PC-3 (cell line): ENCODE measurements around the gene USF2. TPM values are rescaled to one million over a fixed set of nuclear protein-coding genes. Genes with fewer than 3 reads are reported as not detected.

Experiments
- ATAC-seq: fragments of 200-7000 bp; cut with Tn5 transposase; 2 replicates; pipeline ENCODE4 v1.9.1; 2020; ENCODE audit warnings: mild to moderate bottlenecking, moderate library complexity
- BruUV-seq: library from RNA; stranded (reverse); fragments of 400-500 nt; replicated peaks from 2 replicates; lab custom pipeline; 2021; lab: Mats Ljungman, UMichigan
- CTCF ChIA-PET: fragments of 300-600 bp; sonication (Branson Sonifier 250); formaldehyde crosslinking; loops from one replicate; lab custom pipeline; 2022; ENCODE audit warnings: antibody characterized with exemption; lab: Charles Lee
- POLR2A ChIA-PET: fragments of 300-600 bp; sonication (Branson Sonifier 250); formaldehyde crosslinking; loops from one replicate; lab custom pipeline; 2022; ENCODE audit warnings: antibody characterized with exemption; ENCODE audit not compliant: unreplicated experiment; lab: Charles Lee
- DNase-seq: peaks from one replicate; pipeline ENCODE4 v3.0.0-alpha.2; 2015
- H2AFZ ChIP-seq: fragments of 300-600 bp; sonication (generic); 2 replicates; pipeline ENCODE4 v1.6.0; 2016; ENCODE audit warnings: antibody characterized with exemption, low read length
- H3F3A ChIP-seq: fragments of 300-600 bp; sonication (generic); one replicate; pipeline ENCODE4 v1.6.0; 2017; ENCODE audit warnings: antibody characterized with exemption, low read length, control low read depth, mild to moderate bottlenecking; ENCODE audit not compliant: unreplicated experiment
- H3K27ac ChIP-seq: fragments of 300-600 bp; sonication (generic); 2 replicates; pipeline ENCODE4 v1.5.1; 2016; ENCODE audit warnings: mild to moderate bottlenecking, low read length
- H3K27me3 ChIP-seq: fragments of 300-600 bp; sonication (generic); 2 replicates; pipeline ENCODE4 v1.6.1; 2016; ENCODE audit warnings: low read length, mixed read lengths
- H3K36me3 ChIP-seq: fragments of 300-600 bp; sonication (generic); 2 replicates; pipeline ENCODE4 v1.6.1; 2016; ENCODE audit warnings: low read depth, mixed run types, low read length, mixed read lengths
- H3K4me1 ChIP-seq: fragments of 300-600 bp; sonication (generic); 2 replicates; pipeline ENCODE4 v1.5.1; 2016; ENCODE audit warnings: low read length; ENCODE audit not compliant: insufficient read depth
- H3K4me2 ChIP-seq: fragments of 300-600 bp; sonication (generic); 2 replicates; pipeline ENCODE4 v1.6.0; 2016; ENCODE audit warnings: low read length
- H3K4me3 ChIP-seq: fragments of 300-600 bp; sonication (generic); 2 replicates; pipeline ENCODE4 v1.5.1; 2016; ENCODE audit warnings: mild to moderate bottlenecking, low read length, mixed read lengths
- H3K79me2 ChIP-seq: fragments of 300-600 bp; sonication (generic); 2 replicates; pipeline ENCODE4 v1.6.1; 2017; ENCODE audit warnings: low read length, mixed read lengths
- H3K9ac ChIP-seq: fragments of 300-600 bp; sonication (generic); 2 replicates; pipeline ENCODE4 v1.6.0; 2016; ENCODE audit warnings: mild to moderate bottlenecking, low read length
- H3K9me2 ChIP-seq: fragments of 300-600 bp; sonication (generic); replicated peaks from 2 replicates; pipeline ENCODE4 v1.6.1; 2016; ENCODE audit warnings: mixed run types, low read length, mixed read lengths
- H3K9me3 ChIP-seq: fragments of 300-600 bp; sonication (generic); 2 replicates; pipeline ENCODE4 v1.6.1; 2016; ENCODE audit warnings: low read length, mixed read lengths
- H4K20me1 ChIP-seq: fragments of 300-600 bp; sonication (generic); 2 replicates; pipeline ENCODE4 v1.6.1; 2016; ENCODE audit warnings: low read length, mixed read lengths
- CTCF ChIP-seq: fragments of 300-600 bp; sonication (generic); conservative IDR thresholded peaks from 2 replicates; pipeline ENCODE4 v1.5.1; 2017; ENCODE audit warnings: antibody characterized with exemption, low read depth, mild to moderate bottlenecking, low read length
- EZH2 ChIP-seq: fragments of 300-600 bp; sonication (generic); IDR thresholded peaks from one replicate; pipeline ENCODE4 v1.6.1; 2017; ENCODE audit warnings: antibody characterized with exemption, mild to moderate bottlenecking, low read length; ENCODE audit not compliant: unreplicated experiment
- EZH2phosphoT487 ChIP-seq: fragments of 300-600 bp; sonication (generic); IDR thresholded peaks from 2 replicates; pipeline ENCODE4 v1.6.1; 2018; ENCODE audit warnings: mild to moderate bottlenecking, antibody characterized with exemption, low read length, borderline replicate concordance
- intact Hi-C: fragments of 100-400 bp; cut with micrococcal nuclease; formaldehyde crosslinking; loops from 2 replicates; pipeline ENCODE4 v1.9.0; 2023
- total RNA-seq: library from RNA; depleted of rRNA; stranded (reverse); fragments of >200 nt; gene quantifications from 2 replicates; pipeline ENCODE4 v1.2.3, GENCODE V29; 2014

USF2 gene
- total RNA-seq, 1 experiment from 2014 or later, result 102 TPM

- no TSS peak for BruUV-seq
- no peak for DNase-seq
- Histone ChIP-seq H3F3A (no peaks in the 10 kb centered on the region), H3K79me2 (no peaks in the 10 kb centered on the region), H3K4me2 (no peak overlapping the region), H3K9me2 (no peaks in the 10 kb centered on the region), H3K27ac (no peak overlapping the region), H3K9me3 (no peaks in the 10 kb centered on the region), H3K27me3 (peaks cover 3% of the 10 kb centered on the region; the same call in 1 of the 2 replicates), H4K20me1 (no peaks in the 10 kb centered on the region), H3K9ac (no peak overlapping the region), H3K4me3 (no peak overlapping the region), H3K36me3 (no peaks in the 10 kb centered on the region), H3K4me1 (peaks cover 7% of the 10 kb centered on the region; the same call in 1 of the 2 replicates), H2AFZ (no peak overlapping the region)
- POLR2A ChIA-PET, result no interaction called here
- TF ChIP-seq EZH2phosphoT487 (no peak), EZH2 (no peak), CTCF (no peak)
- CTCF ChIA-PET, result no interaction called here
- intact Hi-C loops, result no loop called here
- ATAC-seq, result no peak
These were observed 21.8 kb downstream of the USF2 start for GRCh38 chr19:35290381-35291127.

- intact Hi-C loops, result no loop called here
- Histone ChIP-seq H3K79me2 (no peaks in the 10 kb centered on the region), H3K9me2 (no peaks in the 10 kb centered on the region), H3K27me3 (peaks cover 3% of the 10 kb centered on the region; the same call in 1 of the 2 replicates), H3K9ac (no peak overlapping the region), H3K4me3 (no peak overlapping the region), H3K9me3 (no peaks in the 10 kb centered on the region), H4K20me1 (no peaks in the 10 kb centered on the region), H2AFZ (no peak overlapping the region), H3K36me3 (no peaks in the 10 kb centered on the region), H3F3A (no peaks in the 10 kb centered on the region), H3K4me1 (peaks cover 7% of the 10 kb centered on the region; the same call in 1 of the 2 replicates), H3K4me2 (no peak overlapping the region), H3K27ac (no peak overlapping the region)
- no peak for TF ChIP-seq CTCF
- no peak for TF ChIP-seq EZH2phosphoT487
- TF ChIP-seq EZH2, result no peak
- DNase-seq (no peak), ATAC-seq (no peak)
- no TSS peak for BruUV-seq
- CTCF ChIA-PET, result no interaction called here
- POLR2A ChIA-PET, result no interaction called here
These were observed 22.5 kb downstream of the USF2 start for GRCh38 chr19:35291259-35291658.

DNA sequence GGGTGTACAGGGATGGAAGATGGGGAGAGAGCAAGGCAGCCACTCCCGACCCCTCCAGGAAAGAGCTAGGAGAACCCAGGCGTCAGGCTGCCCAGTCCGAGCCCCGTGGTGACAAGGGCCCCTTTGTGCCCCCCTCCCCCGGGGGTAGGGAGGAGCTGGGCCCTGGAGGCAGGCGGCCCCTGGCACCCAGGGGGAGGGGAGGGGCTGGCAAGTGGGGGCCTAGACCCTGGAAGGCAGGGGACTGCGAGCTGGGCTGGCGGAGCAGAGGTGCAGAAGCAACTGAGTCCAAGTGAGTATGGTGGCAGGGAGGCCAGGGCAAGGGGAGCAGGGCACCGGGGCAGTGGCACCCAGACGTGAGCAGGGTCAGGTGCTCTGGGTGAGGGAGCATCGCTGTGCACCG, 23.2 kb downstream of the USF2 start, which contains the start of gene MAG:
MAG (plus strand) TSS at position 246 of the 400 bp plus-strand sequence. CDS start 3,248 bp downstream, outside the sequence.
- H3K27me3 ChIP-seq, result peaks cover 3% of the 10 kb centered on the region; the same call in 1 of the 2 replicates
- H3K9ac ChIP-seq, result no peak within 1 kb of the TSS
- H2AFZ ChIP-seq, result no peak within 1 kb of the TSS
- H3K9me3 ChIP-seq, result no peaks in the 10 kb centered on the region
- no peaks in the 10 kb centered on the region for H3F3A ChIP-seq
- no peaks in the 10 kb centered on the region for H3K79me2 ChIP-seq
- H3K4me2 ChIP-seq, result no peak within 1 kb of the TSS
- TF ChIP-seq CTCF (no peak), EZH2phosphoT487 (no peak), EZH2 (no peak)
- intact Hi-C loops, result no loop called here
- no peak within 1 kb of the TSS for H3K27ac ChIP-seq
- DNase-seq (no peak), ATAC-seq (no peak)
- no peak within 1 kb of the TSS for H3K4me3 ChIP-seq
- BruUV-seq, result no TSS peak
- H3K4me1 ChIP-seq, result peaks cover 7% of the 10 kb centered on the region; the same call in 1 of the 2 replicates
- no peaks in the 10 kb centered on the region for H4K20me1 ChIP-seq
- POLR2A ChIA-PET, result no interaction called here
- CTCF ChIA-PET, result no interaction called here
- H3K9me2 ChIP-seq, result no peaks in the 10 kb centered on the region
- no peaks in the 10 kb centered on the region for H3K36me3 ChIP-seq
